Endothelial cell of umbilical vein (primary cell): ENCODE measurements around the gene TNFRSF14. TPM values are rescaled to one million over a fixed set of nuclear protein-coding genes. Genes with fewer than 3 reads are reported as not detected.

ENCODE experiments used
- BruUV-seq: library from RNA; stranded (reverse); fragments of 400-500 nt; replicated peaks from 2 replicates; lab custom pipeline; 2021; lab: Mats Ljungman, UMichigan
- CTCF ChIA-PET: fragments of 300-600, 350-600 bp; sonication (Branson Sonifier 250); formaldehyde crosslinking; loops from one replicate; lab custom pipeline; 2021; ENCODE audit warnings: antibody characterized with exemption, inconsistent platforms; lab: Charles Lee
- POLR2A ChIA-PET: fragments of 300-600, 350-600 bp; sonication (Branson Sonifier 250); formaldehyde crosslinking; loops from one replicate; lab custom pipeline; 2021; ENCODE audit warnings: antibody characterized with exemption, inconsistent platforms; lab: Charles Lee
- DNase-seq: peaks from one replicate; pipeline ENCODE4 v3.0.0-alpha.2; 2011; ENCODE audit warnings: low read depth, low spot score
- FAIRE-seq: peaks from 2 replicates; lab custom pipeline; 2011; peaks lifted over from hg19 to GRCh38; lab: Jason Lieb, UNC
- H2AFZ ChIP-seq: 2 replicates; pipeline ENCODE4 v1.6.0; 2012; ENCODE audit warnings: low read depth, low read length, control low read depth, inconsistent platforms
- H3K27ac ChIP-seq: 2 replicates; pipeline ENCODE4 v1.5.1; 2011; ENCODE audit warnings: low read depth, mild to moderate bottlenecking, control low read depth, low read length, moderate library complexity; ENCODE audit not compliant: insufficient read depth
- H3K27me3 ChIP-seq, 2 experiments: 2 replicates each; pipeline versions ENCODE4 v1.6.0 to v1.6.1; 2011; ENCODE audit warnings: low read length in 2 of 2, mixed read lengths in 1 of 2; ENCODE audit not compliant: control insufficient read depth in 2 of 2, insufficient read depth in 2 of 2
- H3K36me3 ChIP-seq, 2 experiments: 2 replicates in 1 of 2; 3 replicates in 1 of 2; pipeline ENCODE4 v1.5.1; 2011; ENCODE audit warnings: low read length in 2 of 2, mild to moderate bottlenecking in 1 of 2, moderate library complexity in 1 of 2; ENCODE audit not compliant: control insufficient read depth in 2 of 2, insufficient read depth in 2 of 2; ENCODE audit errors: extremely low read depth in 1 of 2
- H3K4me1 ChIP-seq: 3 replicates; pipeline ENCODE4 v1.5.1; 2011; ENCODE audit warnings: mild to moderate bottlenecking, low read length; ENCODE audit not compliant: control insufficient read depth, insufficient read depth; ENCODE audit errors: extremely low read depth
- H3K4me2 ChIP-seq: 2 replicates; pipeline ENCODE4 v1.6.1; 2011; ENCODE audit warnings: low read length, control low read depth, mixed read lengths; ENCODE audit not compliant: insufficient read depth
- H3K4me3 ChIP-seq, 3 experiments: fragments of 200-600 bp in 1 of 3; sonication (generic), shearing (Covaris generic) in 1 of 3; replicated peaks in 1 of 3; 2 replicates each; pipeline ENCODE4 v1.5.1; 2011 to 2016; ENCODE audit warnings: control low read depth in 3 of 3, low read length in 3 of 3, mild to moderate bottlenecking in 2 of 3, inconsistent platforms in 1 of 3, low read depth in 1 of 3, moderate library complexity in 1 of 3; ENCODE audit not compliant: insufficient read depth in 1 of 3
- H3K79me2 ChIP-seq: 2 replicates; pipeline ENCODE4 v1.6.0; 2012; ENCODE audit warnings: low read length, inconsistent platforms; ENCODE audit not compliant: control insufficient read depth, insufficient read depth
- H3K9ac ChIP-seq: replicated peaks from 2 replicates; pipeline ENCODE3; 2011; ENCODE audit warnings: low read length, control low read depth; ENCODE audit not compliant: insufficient read depth; ENCODE audit errors: extremely low read depth
- H3K9me1 ChIP-seq: replicated peaks from 3 replicates; pipeline ENCODE4 v1.6.0; 2011; ENCODE audit warnings: mild to moderate bottlenecking, low read length; ENCODE audit not compliant: control insufficient read depth, insufficient read depth; ENCODE audit errors: extremely low read depth
- H3K9me3 ChIP-seq: replicated peaks from 2 replicates; pipeline ENCODE4 v1.5.1; 2012; ENCODE audit warnings: low read length, inconsistent platforms; ENCODE audit not compliant: control insufficient read depth, insufficient read depth
- H4K20me1 ChIP-seq: replicated peaks from 2 replicates; pipeline ENCODE3; 2011; ENCODE audit warnings: mild to moderate bottlenecking, low read length; ENCODE audit not compliant: control insufficient read depth, insufficient read depth; ENCODE audit errors: extremely low read depth
- EZH2 ChIP-seq: IDR thresholded peaks from 2 replicates; pipeline ENCODE4 v1.6.1; 2012; ENCODE audit warnings: borderline replicate concordance, low read depth, mild to moderate bottlenecking, moderate library complexity, low read length, inconsistent platforms; ENCODE audit not compliant: severe bottlenecking
- FOS ChIP-seq: IDR thresholded peaks from 2 replicates; pipeline ENCODE4 v1.6.1; 2011; ENCODE audit warnings: mild to moderate bottlenecking, low read length, moderate library complexity, borderline replicate concordance; ENCODE audit not compliant: insufficient read depth
- GATA2 ChIP-seq: IDR thresholded peaks from 2 replicates; pipeline ENCODE4 v1.7.0; 2011; ENCODE audit warnings: low read depth, mild to moderate bottlenecking, moderate library complexity, mixed read lengths, low read length; ENCODE audit not compliant: insufficient read length, insufficient read depth
- JUN ChIP-seq: IDR thresholded peaks from 2 replicates; pipeline ENCODE4 v1.6.1; 2011; ENCODE audit warnings: borderline replicate concordance, low read depth; ENCODE audit not compliant: insufficient read length, insufficient read depth
- MYC ChIP-seq: IDR thresholded peaks from one replicate; pipeline ENCODE4 v1.6.1; 2011; ENCODE audit warnings: mild to moderate bottlenecking, low read depth, low read length
- POLR2A ChIP-seq: IDR thresholded peaks from 2 replicates; pipeline ENCODE4 v1.6.1; 2012; ENCODE audit warnings: low read depth, mild to moderate bottlenecking, control low read depth, low read length
- POLR2AphosphoS5 ChIP-seq: IDR thresholded peaks from 2 replicates; pipeline ENCODE4 v1.6.1; 2012; ENCODE audit warnings: low read depth, mild to moderate bottlenecking, control low read depth, low read length, moderate library complexity; ENCODE audit not compliant: insufficient read depth
- dilution Hi-C: fragments of 300-500 bp; cut with MboI; formaldehyde crosslinking; loops from one replicate; pipeline ENCODE4 v1.15.0; 2019; ENCODE audit warnings: low sequenced_read_pairs; ENCODE audit not compliant: extremely low pct_ligation_motif_present
- intact Hi-C: fragments of 100-400 bp; cut with micrococcal nuclease; formaldehyde crosslinking; loops from one replicate; pipeline ENCODE4 v1.10.0; 2022
- polyA plus RNA-seq, 4 experiments: library from polyadenylated mRNA; depleted of rRNA in 3 of 4; stranded (reverse) in 3 of 4; unstranded in 1 of 4; fragments of >200 nt; gene quantifications; 2 replicates each; pipeline versions ENCODE4 v1.2.1 to v1.2.3, GENCODE V29; 2011 to 2012; ENCODE audit warnings: missing spikeins in 1 of 4
- total RNA-seq: library from RNA; stranded (reverse); gene quantifications from 2 replicates; pipeline ENCODE4 v1.2.3, GENCODE V29; 2021
- TF ChIP-seq, protein P1 (sequence below), 2 donors: IDR thresholded peaks; 1 replicate in 1 of 2; 2 replicates in 1 of 2; pipeline ENCODE4 v1.5.1; 2011; ENCODE audit warnings: low read length in 2 of 2, mild to moderate bottlenecking in 2 of 2, moderate library complexity in 2 of 2, control low read depth in 1 of 2, inconsistent platforms in 1 of 2, low read depth in 1 of 2; ENCODE audit not compliant: insufficient read depth in 1 of 2; ENCODE audit errors: extremely low read depth in 1 of 2
- TF ChIP-seq, protein P2 (sequence below): IDR thresholded peaks from 2 replicates; pipeline ENCODE4 v1.6.1; 2011; ENCODE audit not compliant: insufficient read depth, insufficient read length

TNFRSF14 gene
- total and polyA plus RNA-seq, 2 donors (not counting 3 experiments of a cell fraction or from before 2014, with no cell fraction given) = 40.9 to 49.4 TPM

DNA sequence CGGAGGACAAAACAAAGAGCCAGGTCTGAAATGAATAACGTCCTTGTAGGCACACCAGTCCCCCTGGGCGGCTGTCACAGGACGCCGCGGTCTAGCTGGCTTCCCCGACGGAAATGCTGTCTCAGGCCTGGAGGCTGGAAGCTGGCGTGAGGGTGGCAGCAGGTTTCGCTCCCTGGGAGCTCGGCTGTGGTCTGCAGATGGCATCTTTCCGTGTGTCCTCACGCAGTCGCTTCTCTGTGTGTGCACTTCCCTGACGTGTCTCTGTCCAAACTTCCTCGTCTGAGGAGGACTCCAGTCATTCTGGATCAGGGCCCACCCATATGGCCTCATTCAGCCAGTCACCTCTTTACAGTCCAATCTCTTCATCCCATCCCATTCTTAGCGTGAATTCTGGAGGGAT is 14.2 kb downstream of the TNFRSF14 start:
- BruUV-seq = no TSS peak
- POLR2A ChIA-PET = no interaction called here
- H3K27me3 ChIP-seq = peaks cover 2 to 4% of the 10 kb centered on the region in 2 experiments

More for the DNA sequence above, 14.2 kb downstream of the TNFRSF14 start:
- CTCF ChIA-PET = interaction anchor here (1.4 kb wide), 1 partner anchor 9 kb away, joined by 5 read pairs; no protein-coding TSS in a partner anchor
- intact Hi-C loops (no loop called here), dilution Hi-C loops (no loop called here)
- no peak for TF ChIP-seq FOS
- TF ChIP-seq GATA2 = no peak
- no peak for TF ChIP-seq MYC
- TF ChIP-seq POLR2A = no peak
- no peak for TF ChIP-seq EZH2
- TF ChIP-seq POLR2AphosphoS5 = no peak
- TF ChIP-seq JUN = no peak
- TF ChIP-seq, protein P1, sequence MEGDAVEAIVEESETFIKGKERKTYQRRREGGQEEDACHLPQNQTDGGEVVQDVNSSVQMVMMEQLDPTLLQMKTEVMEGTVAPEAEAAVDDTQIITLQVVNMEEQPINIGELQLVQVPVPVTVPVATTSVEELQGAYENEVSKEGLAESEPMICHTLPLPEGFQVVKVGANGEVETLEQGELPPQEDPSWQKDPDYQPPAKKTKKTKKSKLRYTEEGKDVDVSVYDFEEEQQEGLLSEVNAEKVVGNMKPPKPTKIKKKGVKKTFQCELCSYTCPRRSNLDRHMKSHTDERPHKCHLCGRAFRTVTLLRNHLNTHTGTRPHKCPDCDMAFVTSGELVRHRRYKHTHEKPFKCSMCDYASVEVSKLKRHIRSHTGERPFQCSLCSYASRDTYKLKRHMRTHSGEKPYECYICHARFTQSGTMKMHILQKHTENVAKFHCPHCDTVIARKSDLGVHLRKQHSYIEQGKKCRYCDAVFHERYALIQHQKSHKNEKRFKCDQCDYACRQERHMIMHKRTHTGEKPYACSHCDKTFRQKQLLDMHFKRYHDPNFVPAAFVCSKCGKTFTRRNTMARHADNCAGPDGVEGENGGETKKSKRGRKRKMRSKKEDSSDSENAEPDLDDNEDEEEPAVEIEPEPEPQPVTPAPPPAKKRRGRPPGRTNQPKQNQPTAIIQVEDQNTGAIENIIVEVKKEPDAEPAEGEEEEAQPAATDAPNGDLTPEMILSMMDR (IDR thresholded peaks at IDR 0.05; ENCODE audit: extremely low read depth in 1 of 2, insufficient read depth in 1 of 2, low read depth in 1 of 2, low read length in 2 of 2) = no peak
- TF ChIP-seq, protein P2, sequence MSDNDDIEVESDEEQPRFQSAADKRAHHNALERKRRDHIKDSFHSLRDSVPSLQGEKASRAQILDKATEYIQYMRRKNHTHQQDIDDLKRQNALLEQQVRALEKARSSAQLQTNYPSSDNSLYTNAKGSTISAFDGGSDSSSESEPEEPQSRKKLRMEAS = no peak
- Histone ChIP-seq H3K79me2 (no peaks in the 10 kb centered on the region), H3K4me3 (no peak overlapping the region), H3K4me1 (no peaks in the 10 kb centered on the region), H3K9me1 (no peaks in the 10 kb centered on the region), H4K20me1 (no peaks in the 10 kb centered on the region), H3K4me2 (no peak overlapping the region), H3K9me3 (no peaks in the 10 kb centered on the region), H2AFZ (no peak overlapping the region), H3K27ac (no peak overlapping the region), H3K36me3 (no peaks in the 10 kb centered on the region), H3K9ac (no peak overlapping the region)
- FAIRE-seq (no peak), DNase-seq (no peak)
